ENCODE data around the gene TTC24.

Gene TTC24

DNA sequence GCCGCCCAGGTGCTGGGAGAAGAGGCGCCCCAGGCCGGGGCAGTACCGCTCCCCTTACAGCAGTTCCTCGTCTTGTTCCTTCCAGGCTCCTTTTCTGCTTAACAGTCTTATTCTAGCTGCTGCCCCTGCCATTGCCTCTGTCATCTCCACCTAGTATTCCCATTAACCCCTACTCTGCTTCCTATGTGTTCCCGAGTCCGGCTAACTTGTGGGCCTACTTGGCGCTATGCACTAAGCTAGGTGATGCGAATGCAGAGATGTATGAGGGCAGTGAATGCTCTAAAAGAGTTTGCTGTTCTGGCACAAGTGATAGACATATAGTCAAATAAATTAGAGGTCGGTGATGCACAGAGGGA lies 6.9 kb upstream of the TTC24 start:
- in situ Hi-C loops (cut with MboI; ENCODE audit: low pct_unique_long_range_greater_than_20kb, low sequenced_read_pairs, unreplicated experiment): no loop called here
- TF ChIP-seq, protein P1, sequence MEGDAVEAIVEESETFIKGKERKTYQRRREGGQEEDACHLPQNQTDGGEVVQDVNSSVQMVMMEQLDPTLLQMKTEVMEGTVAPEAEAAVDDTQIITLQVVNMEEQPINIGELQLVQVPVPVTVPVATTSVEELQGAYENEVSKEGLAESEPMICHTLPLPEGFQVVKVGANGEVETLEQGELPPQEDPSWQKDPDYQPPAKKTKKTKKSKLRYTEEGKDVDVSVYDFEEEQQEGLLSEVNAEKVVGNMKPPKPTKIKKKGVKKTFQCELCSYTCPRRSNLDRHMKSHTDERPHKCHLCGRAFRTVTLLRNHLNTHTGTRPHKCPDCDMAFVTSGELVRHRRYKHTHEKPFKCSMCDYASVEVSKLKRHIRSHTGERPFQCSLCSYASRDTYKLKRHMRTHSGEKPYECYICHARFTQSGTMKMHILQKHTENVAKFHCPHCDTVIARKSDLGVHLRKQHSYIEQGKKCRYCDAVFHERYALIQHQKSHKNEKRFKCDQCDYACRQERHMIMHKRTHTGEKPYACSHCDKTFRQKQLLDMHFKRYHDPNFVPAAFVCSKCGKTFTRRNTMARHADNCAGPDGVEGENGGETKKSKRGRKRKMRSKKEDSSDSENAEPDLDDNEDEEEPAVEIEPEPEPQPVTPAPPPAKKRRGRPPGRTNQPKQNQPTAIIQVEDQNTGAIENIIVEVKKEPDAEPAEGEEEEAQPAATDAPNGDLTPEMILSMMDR (IDR thresholded peaks at IDR 0.05; ENCODE audit: extremely low read depth, insufficient read depth, missing control alignments): no peak
- DNase-seq (ENCODE audit: low spot score): no peak

GRCh38 chr1:156574039-156574633 lies 5.4 kb upstream of the TTC24 start:
- DNase-seq (ENCODE audit: low spot score): no peak
- TF ChIP-seq, protein P1 (IDR thresholded peaks at IDR 0.05; ENCODE audit: extremely low read depth, insufficient read depth, missing control alignments): no peak
- in situ Hi-C loops (cut with MboI; ENCODE audit: low pct_unique_long_range_greater_than_20kb, low sequenced_read_pairs, unreplicated experiment): no loop called here

DNA sequence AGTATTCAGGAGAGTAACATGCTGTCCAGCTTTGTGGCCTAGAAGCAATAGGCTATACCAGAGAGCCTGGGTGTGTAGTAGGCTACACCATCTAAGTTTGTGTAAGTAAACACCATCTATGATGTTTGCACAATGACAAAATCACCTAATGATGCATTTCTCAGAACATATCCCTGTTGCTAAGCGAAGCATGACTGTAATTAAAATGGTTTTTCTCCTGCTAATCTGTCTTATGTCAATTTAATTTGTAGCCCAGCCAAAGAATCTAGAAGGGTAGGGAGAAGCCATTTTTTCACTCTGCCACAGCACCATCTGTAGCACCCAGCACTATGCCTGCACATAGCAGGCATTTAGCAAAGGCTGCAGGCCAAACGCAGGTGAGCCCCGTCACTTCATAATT lies 2.0 kb upstream of the TTC24 start:
- DNase-seq (ENCODE audit: low spot score): no peak
- in situ Hi-C loops (cut with MboI; ENCODE audit: low pct_unique_long_range_greater_than_20kb, low sequenced_read_pairs, unreplicated experiment): no loop called here
- TF ChIP-seq, protein P1 (IDR thresholded peaks at IDR 0.05; ENCODE audit: extremely low read depth, insufficient read depth, missing control alignments): no peak

- in situ Hi-C loops (cut with MboI; ENCODE audit: low pct_unique_long_range_greater_than_20kb, low sequenced_read_pairs, unreplicated experiment): no loop called here
- no peak for DNase-seq (ENCODE audit: low spot score)
- TF ChIP-seq, protein P1 (IDR thresholded peaks at IDR 0.05; ENCODE audit: extremely low read depth, insufficient read depth, missing control alignments): no peak
Measured at GRCh38 chr1:156578055-156578454, 1.5 kb upstream of the TTC24 start.

DNA sequence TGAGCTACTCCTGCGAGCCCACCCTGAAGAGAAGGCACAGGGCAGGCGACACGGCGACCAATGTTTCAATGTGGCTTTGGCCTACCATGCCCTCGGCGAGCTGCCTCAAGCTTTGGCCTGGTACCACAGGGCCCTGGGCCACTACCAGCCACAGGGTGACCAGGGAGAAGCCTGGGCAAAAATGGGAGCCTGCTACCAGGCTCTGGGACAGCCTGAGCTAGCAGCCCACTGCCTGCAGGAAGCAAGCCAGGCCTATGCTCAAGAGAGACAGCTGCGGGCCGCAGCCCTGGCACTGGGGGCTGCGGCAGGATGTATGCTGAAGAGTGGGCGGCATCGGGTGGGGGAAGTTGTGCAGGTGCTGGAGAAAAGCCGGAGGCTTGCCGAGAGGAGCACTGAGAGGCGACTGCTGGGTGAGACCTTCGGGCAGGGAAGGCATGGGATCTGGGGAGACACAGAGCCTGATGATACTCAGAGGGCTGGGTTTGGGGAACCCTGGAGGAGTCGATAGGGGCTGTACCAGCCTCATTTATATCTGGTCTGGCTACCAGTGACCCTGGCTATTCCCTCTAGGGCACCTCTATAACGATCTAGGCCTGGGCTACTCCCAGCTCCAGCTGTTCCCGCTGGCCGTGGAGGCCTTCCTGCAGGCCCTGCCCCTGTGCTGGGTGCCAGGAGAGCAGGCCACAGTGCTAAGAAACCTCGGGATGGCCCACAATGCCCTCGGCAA lies 2.3 kb downstream of the TTC24 start:
- no peak for DNase-seq (ENCODE audit: low spot score)
- in situ Hi-C loops (cut with MboI; ENCODE audit: low pct_unique_long_range_greater_than_20kb, low sequenced_read_pairs, unreplicated experiment): no loop called here

GRCh38 chr1:156582388-156583017 lies 3.0 kb downstream of the TTC24 start:
- TF ChIP-seq, protein P1 (IDR thresholded peaks at IDR 0.05; ENCODE audit: extremely low read depth, insufficient read depth, missing control alignments): no peak
- in situ Hi-C loops (cut with MboI; ENCODE audit: low pct_unique_long_range_greater_than_20kb, low sequenced_read_pairs, unreplicated experiment): no loop called here
- DNase-seq (ENCODE audit: low spot score): no peak

More for the DNA sequence above, 2.3 kb downstream of the TTC24 start:
- TF ChIP-seq, protein P1 (IDR thresholded peaks at IDR 0.05; ENCODE audit: extremely low read depth, insufficient read depth, missing control alignments): no peak

All from GM13977 (cell line).